GM10248 (cell line): ENCODE data around the gene CPT1B.
"Not testable (repeated sequence)": the region's sequence is repeated elsewhere in the genome, so short reads cannot be mapped to it uniquely, and the experiment has no call there.

Experiments used
- CTCF ChIA-PET: fragments of 300-600 bp; sonication (Branson Sonifier 250); formaldehyde crosslinking; extraction: SDS; loops from one replicate; lab custom pipeline; 2021; ENCODE audit warnings: antibody characterized with exemption; lab: Yijun Ruan, JAX
- POLR2A ChIA-PET: fragments of 350-650 bp; sonication (Branson Sonifier 250); formaldehyde crosslinking; extraction: SDS; loops from one replicate; lab custom pipeline; 2020; ENCODE audit warnings: antibody characterized with exemption; lab: Yijun Ruan, JAX
- DNase-seq: peaks from one replicate; pipeline ENCODE4 v3.0.0; 2012; ENCODE audit errors: extremely low spot score
- CTCF ChIP-seq: IDR thresholded peaks from 2 replicates; pipeline ENCODE4 v1.5.1; 2012; ENCODE audit warnings: mild to moderate bottlenecking, low read depth; ENCODE audit errors: extremely low read depth, missing control alignments, control extremely low read depth

The CPT1B gene

GRCh38 chr22:50522208-50522805 lies 55.9 kb downstream of the CPT1B start:
- CTCF ChIA-PET: interaction anchor here (1.0 to 5.1 kb wide), 3 partner anchors 14 to 99 kb away, joined by 3 to 56 read pairs (median 4); partner anchors contain the start of genes LMF2, NCAPH2 and SYCE3
- no peak for DNase-seq
- TF ChIP-seq CTCF: no peak
- POLR2A ChIA-PET: interaction anchor here (0.7 to 4.5 kb wide), 4 partner anchors 10 to 14 kb away, joined by 3 to 33 read pairs (median 4); partner anchors contain the start of genes LMF2 and NCAPH2

GRCh38 chr22:50521710-50522109 lies 56.5 kb downstream of the CPT1B start:
- ChIA-PET CTCF (interaction anchor here (5.1 kb wide), 1 partner anchor 13 kb away, joined by 56 read pairs; the partner anchor contains the start of genes LMF2 and NCAPH2), POLR2A (interaction anchor here (1.0 kb wide), 1 partner anchor 13 kb away, joined by 3 read pairs; no protein-coding TSS in a partner anchor)
- DNase-seq: no peak
- no peak for TF ChIP-seq CTCF

GRCh38 chr22:50520826-50521453 lies 57.3 kb downstream of the CPT1B start:
- DNase-seq: no peak
- ChIA-PET POLR2A (interaction anchor here (1.0 kb wide), 1 partner anchor 14 kb away, joined by 3 read pairs; no protein-coding TSS in a partner anchor), CTCF (no interaction called here)
- no peak for TF ChIP-seq CTCF

GRCh38 chr22:50520184-50520583 lies 58.0 kb downstream of the CPT1B start:
- DNase-seq, CTCF ChIA-PET, POLR2A ChIA-PET: not testable (repeated sequence)

GRCh38 chr22:50519151-50519550 lies 59.1 kb downstream of the CPT1B start:
- no peak for DNase-seq
- TF ChIP-seq CTCF: no peak
- CTCF ChIA-PET: interaction anchor here (0.9 to 1.5 kb wide), 3 partner anchors 10 to 102 kb away, joined by 3 to 4 read pairs (median 3); partner anchors contain the start of gene SYCE3

More at GRCh38 chr22:50519151-50519550, 59.1 kb downstream of the CPT1B start:
- POLR2A ChIA-PET: interaction anchor here (0.5 to 1.1 kb wide), 2 partner anchors 11 to 24 kb away, joined by 4 to 5 read pairs; no protein-coding TSS in a partner anchor
